GM19438 (cell line): ENCODE results near the gene CLCN1.
"Not testable (repeated sequence)": the region's sequence is repeated elsewhere in the genome, so short reads cannot be mapped to it uniquely, and the experiment has no call there.

Source experiments
- ATAC-seq: cut with Tn5 transposase; IDR thresholded peaks from one replicate; pipeline ENCODE4 v1.9.1; 2021; ENCODE audit warnings: low read depth; ENCODE audit not compliant: unreplicated experiment

CLCN1 gene

GRCh38 chr7:143382791-143383641 is 67.1 kb downstream of the CLCN1 start:
- no peak for ATAC-seq

GRCh38 chr7:143383642-143383957 is 67.7 kb downstream of the CLCN1 start:
- no peak for ATAC-seq

- ATAC-seq, result no peak
Observed at GRCh38 chr7:143384148-143384547, 68.2 kb downstream of the CLCN1 start.

GRCh38 chr7:143384661-143385631 is 69.0 kb downstream of the CLCN1 start:
- no peak for ATAC-seq

- peak; percentile 46 for ATAC-seq
Observed at GRCh38 chr7:143385891-143386781, 70.2 kb downstream of the CLCN1 start.

- no peak for ATAC-seq
Observed at GRCh38 chr7:143387156-143387975, 71.5 kb downstream of the CLCN1 start.

GRCh38 chr7:143388051-143388450 is 72.1 kb downstream of the CLCN1 start:
- ATAC-seq, result no peak

GRCh38 chr7:143388491-143389101 is 72.7 kb downstream of the CLCN1 start:
- ATAC-seq, result no peak

- ATAC-seq, result no peak
Observed at GRCh38 chr7:143389316-143390103, 73.6 kb downstream of the CLCN1 start.

- no peak for ATAC-seq
Observed at GRCh38 chr7:143390104-143390772, 74.3 kb downstream of the CLCN1 start.

- ATAC-seq, result no peak
Observed at GRCh38 chr7:143390773-143391317, 74.9 kb downstream of the CLCN1 start.

- no peak for ATAC-seq
Observed at GRCh38 chr7:143391462-143392404, 75.8 kb downstream of the CLCN1 start.

- not testable (repeated sequence) for ATAC-seq
Observed at GRCh38 chr7:143392427-143392826, 76.5 kb downstream of the CLCN1 start.

GRCh38 chr7:143392875-143393266 is 77.0 kb downstream of the CLCN1 start:
- no peak for ATAC-seq

GRCh38 chr7:143393267-143394041 is 77.5 kb downstream of the CLCN1 start:
- ATAC-seq, result no peak

GRCh38 chr7:143394068-143394467 is 78.2 kb downstream of the CLCN1 start:
- no peak for ATAC-seq
